DMS153 treated with DMSO at 0.1 percent for 48 hours (cell line): ENCODE data around the gene HDAC11.
"Not testable (repeated sequence)": the region's sequence is repeated elsewhere in the genome, so short reads cannot be mapped to it uniquely, and the experiment has no call there.

Experiments
- DNase-seq: peaks from one replicate; lab custom pipeline; 2025; ENCODE audit not compliant: unreplicated experiment; lab: John Stamatoyannopoulos, UW

HDAC11 gene

GRCh38 chr3:13492976-13493866 is 13.1 kb downstream of the HDAC11 start:
- no peak for DNase-seq

GRCh38 chr3:13493867-13494441 is 13.8 kb downstream of the HDAC11 start:
- no peak for DNase-seq

- DNase-seq: no peak
Observed at GRCh38 chr3:13494463-13495350, 14.6 kb downstream of the HDAC11 start.

- DNase-seq: no peak
Observed at GRCh38 chr3:13495351-13495813, 15.3 kb downstream of the HDAC11 start.

GRCh38 chr3:13495921-13496723 is 16.0 kb downstream of the HDAC11 start:
- DNase-seq: peak; percentile 16

- no peak for DNase-seq
Observed at GRCh38 chr3:13496879-13497278, 16.8 kb downstream of the HDAC11 start.

- no peak for DNase-seq
Observed at GRCh38 chr3:13497386-13497785, 17.3 kb downstream of the HDAC11 start.

GRCh38 chr3:13498354-13499060 is 18.4 kb downstream of the HDAC11 start:
- DNase-seq: no peak

GRCh38 chr3:13499246-13499645 is 19.1 kb downstream of the HDAC11 start:
- not testable (repeated sequence) for DNase-seq

- DNase-seq: no peak
Observed at GRCh38 chr3:13500133-13500885, 20.2 kb downstream of the HDAC11 start.

- no peak for DNase-seq
Observed at GRCh38 chr3:13501056-13501455, 20.9 kb downstream of the HDAC11 start.

GRCh38 chr3:13501521-13501920 is 21.4 kb downstream of the HDAC11 start:
- DNase-seq: no peak

GRCh38 chr3:13501958-13502790 is 22.1 kb downstream of the HDAC11 start:
- DNase-seq: no peak

- DNase-seq: no peak
Observed at GRCh38 chr3:13502791-13503060, 22.6 kb downstream of the HDAC11 start.

GRCh38 chr3:13504161-13504831 is 24.2 kb downstream of the HDAC11 start:
- no peak for DNase-seq

- no peak for DNase-seq
Observed at GRCh38 chr3:13505147-13506130, 25.3 kb downstream of the HDAC11 start.

GRCh38 chr3:13506239-13506638 is 26.1 kb downstream of the HDAC11 start:
- no peak for DNase-seq
